AG09319 (cell line): ENCODE measurements around the gene ITGB2.
"Not testable (repeated sequence)": the region's sequence is repeated elsewhere in the genome, so short reads cannot be mapped to it uniquely, and the experiment has no call there.

Experiments
- DNase-seq: peaks from one replicate; pipeline ENCODE4 v3.0.0-alpha.2; 2010; ENCODE audit warnings: low read depth; ENCODE audit errors: extremely low read depth
- CTCF ChIP-seq: IDR thresholded peaks from 2 replicates; pipeline ENCODE4 v1.5.1; 2011; ENCODE audit warnings: low read depth, mild to moderate bottlenecking, inconsistent platforms, low read length, moderate library complexity

The ITGB2 gene

GRCh38 chr21:44931137-44931500 lies 10.4 kb upstream of the ITGB2 start:
- no peak for DNase-seq
- no peak for TF ChIP-seq CTCF

DNA sequence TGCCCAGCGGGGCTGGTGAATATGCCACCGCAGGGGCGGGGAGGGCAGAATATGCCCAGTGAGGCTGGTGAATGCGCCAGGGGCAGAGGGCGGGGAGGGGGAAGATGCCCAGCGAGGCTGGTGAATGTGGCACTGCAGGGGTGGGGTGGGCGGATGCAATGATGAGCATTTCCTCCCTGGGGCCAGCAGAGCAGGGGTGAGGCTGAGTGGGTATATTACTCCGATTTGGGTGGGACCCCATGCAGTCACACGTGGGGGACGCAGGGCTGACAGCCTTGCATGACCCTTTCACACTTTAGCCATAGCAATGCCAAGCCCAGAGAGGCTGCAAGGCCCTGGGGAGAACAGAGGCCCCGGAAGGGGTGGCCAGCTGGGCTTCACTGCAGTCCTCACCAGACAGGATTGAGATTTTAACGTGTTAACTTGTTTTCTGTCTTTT lies 9.9 kb upstream of the ITGB2 start:
- no peak for DNase-seq
- TF ChIP-seq CTCF = no peak

DNA sequence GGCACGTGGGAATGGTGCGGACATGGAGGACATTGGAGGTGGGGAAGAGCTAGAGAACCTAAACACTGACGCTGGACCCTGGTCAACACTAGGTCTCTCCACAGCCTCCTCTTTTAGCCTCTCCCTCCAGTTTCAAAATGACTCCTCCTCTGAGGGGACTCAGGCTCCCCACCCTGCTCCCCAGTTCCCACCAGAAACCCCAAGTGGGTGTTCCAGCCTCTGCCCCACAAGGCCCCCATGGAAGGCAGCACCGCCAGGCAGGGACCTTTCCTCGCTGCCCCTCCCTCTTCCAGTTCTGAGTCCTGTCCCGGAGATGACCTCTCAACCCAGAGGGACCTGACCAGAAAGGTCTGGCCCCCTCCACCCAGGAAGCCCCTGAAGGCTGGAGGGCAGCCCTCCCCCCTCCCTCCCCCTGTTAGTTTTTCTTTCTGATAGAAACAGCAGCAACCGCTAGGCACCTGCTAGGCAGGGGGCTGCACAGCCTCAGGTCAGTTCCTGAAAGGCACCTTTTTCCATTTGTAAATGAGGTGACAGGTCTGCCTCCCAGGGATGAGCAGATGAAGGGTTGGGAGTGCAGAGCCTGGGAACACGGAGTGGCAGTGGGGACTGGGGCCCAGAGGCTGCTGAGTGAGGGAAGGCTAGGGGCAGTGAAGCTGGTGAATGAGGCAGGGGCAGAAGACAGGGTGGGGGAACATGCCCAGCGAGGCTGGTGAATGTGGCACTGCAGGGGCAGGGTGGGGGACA lies 9.3 kb upstream of the ITGB2 start:
- no peak for DNase-seq
- TF ChIP-seq CTCF = no peak

GRCh38 chr21:44929242-44929798 lies 8.6 kb upstream of the ITGB2 start:
- DNase-seq = no peak

GRCh38 chr21:44928500-44929241 lies 8.0 kb upstream of the ITGB2 start:
- not testable (repeated sequence) for DNase-seq

More at GRCh38 chr21:44929242-44929798, 8.6 kb upstream of the ITGB2 start:
- TF ChIP-seq CTCF = no peak

GRCh38 chr21:44927587-44928461 lies 7.1 kb upstream of the ITGB2 start:
- DNase-seq = no peak
- peak; percentile 13 for TF ChIP-seq CTCF

DNA sequence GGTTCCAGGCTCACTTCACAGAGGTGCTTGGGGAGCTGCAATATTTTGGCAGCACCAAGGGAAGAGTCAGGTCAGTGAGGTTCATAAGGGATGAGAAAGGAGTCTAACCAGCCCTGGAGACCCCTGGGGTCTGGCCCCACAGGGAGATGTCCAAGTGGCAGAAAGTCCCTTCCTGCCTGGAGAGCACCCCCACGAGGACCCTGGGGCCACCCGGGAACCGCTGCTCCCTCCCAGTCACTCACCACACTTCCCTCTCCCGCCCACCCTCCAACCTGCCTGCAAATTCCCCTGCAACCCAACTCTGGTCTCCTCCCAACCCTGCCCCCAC lies 6.5 kb upstream of the ITGB2 start:
- DNase-seq = no peak
- TF ChIP-seq CTCF = no peak
